Nephron (organoid): ENCODE measurements around the gene DMRTA1.
"Not testable (repeated sequence)": the region's sequence is repeated elsewhere in the genome, so short reads cannot be mapped to it uniquely, and the experiment has no call there.

Experiments used
- H3K27ac Mint-ChIP-seq, 3 experiments: 2 replicates each; pipeline ENCODE4 v1.8.0; 2020; ENCODE audit warnings: mixed read lengths in 3 of 3, mild to moderate bottlenecking in 2 of 3, moderate library complexity in 1 of 3
- H3K27me3 Mint-ChIP-seq: 2 replicates; pipeline ENCODE4 v1.8.0; 2021; ENCODE audit warnings: low read depth, mild to moderate bottlenecking, moderate library complexity, mixed read lengths
- H3K36me3 Mint-ChIP-seq: 2 replicates; pipeline ENCODE4 v1.8.0; 2020; ENCODE audit warnings: low read depth, mixed read lengths
- H3K4me1 Mint-ChIP-seq: 2 replicates; pipeline ENCODE4 v1.8.0; 2020; ENCODE audit warnings: mixed read lengths
- H3K4me3 Mint-ChIP-seq, 3 experiments: 2 replicates each; pipeline ENCODE4 v1.8.0; 2020; ENCODE audit warnings: mild to moderate bottlenecking in 3 of 3, mixed read lengths in 3 of 3, moderate library complexity in 2 of 3
- H3K9me3 Mint-ChIP-seq: 2 replicates; pipeline ENCODE4 v1.8.0; 2020; ENCODE audit warnings: mixed read lengths
- TF ChIP-seq, protein P1 (sequence below), 3 experiments: fragments of 200-600 bp; sonication (generic); IDR thresholded peaks; one replicate each; pipeline ENCODE4 v1.5.0; 2021; ENCODE audit warnings: antibody characterized with exemption in 3 of 3; ENCODE audit not compliant: unreplicated experiment in 3 of 3

The DMRTA1 gene

DNA sequence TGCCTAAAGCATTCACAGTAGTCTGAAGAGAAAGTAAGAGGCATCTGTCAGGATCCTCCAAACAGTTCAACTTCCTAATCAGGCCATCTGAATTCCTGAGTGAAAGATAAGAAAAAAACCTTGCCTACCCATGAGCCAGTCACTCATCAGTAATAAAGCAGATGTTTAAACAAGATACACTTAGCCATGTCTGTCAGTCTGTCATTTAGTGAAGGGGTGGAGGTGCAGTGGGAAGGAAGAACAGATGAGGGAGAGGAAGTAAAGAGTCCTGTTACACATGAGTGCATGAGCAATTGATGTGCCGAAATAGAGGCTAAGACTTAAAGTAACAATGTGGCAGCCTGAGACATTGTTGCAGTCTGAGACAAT is 29.9 kb upstream of the DMRTA1 start:
- Mint-ChIP-seq H3K4me3 (no peak overlapping the region), H3K27me3 (no peaks in the 10 kb centered on the region), H3K9me3 (no peaks in the 10 kb centered on the region), H3K36me3 (no peaks in the 10 kb centered on the region), H3K27ac (no peak overlapping the region), H3K4me1 (no peaks in the 10 kb centered on the region)
- TF ChIP-seq, protein P1, sequence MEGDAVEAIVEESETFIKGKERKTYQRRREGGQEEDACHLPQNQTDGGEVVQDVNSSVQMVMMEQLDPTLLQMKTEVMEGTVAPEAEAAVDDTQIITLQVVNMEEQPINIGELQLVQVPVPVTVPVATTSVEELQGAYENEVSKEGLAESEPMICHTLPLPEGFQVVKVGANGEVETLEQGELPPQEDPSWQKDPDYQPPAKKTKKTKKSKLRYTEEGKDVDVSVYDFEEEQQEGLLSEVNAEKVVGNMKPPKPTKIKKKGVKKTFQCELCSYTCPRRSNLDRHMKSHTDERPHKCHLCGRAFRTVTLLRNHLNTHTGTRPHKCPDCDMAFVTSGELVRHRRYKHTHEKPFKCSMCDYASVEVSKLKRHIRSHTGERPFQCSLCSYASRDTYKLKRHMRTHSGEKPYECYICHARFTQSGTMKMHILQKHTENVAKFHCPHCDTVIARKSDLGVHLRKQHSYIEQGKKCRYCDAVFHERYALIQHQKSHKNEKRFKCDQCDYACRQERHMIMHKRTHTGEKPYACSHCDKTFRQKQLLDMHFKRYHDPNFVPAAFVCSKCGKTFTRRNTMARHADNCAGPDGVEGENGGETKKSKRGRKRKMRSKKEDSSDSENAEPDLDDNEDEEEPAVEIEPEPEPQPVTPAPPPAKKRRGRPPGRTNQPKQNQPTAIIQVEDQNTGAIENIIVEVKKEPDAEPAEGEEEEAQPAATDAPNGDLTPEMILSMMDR (IDR thresholded peaks at IDR 0.05; ENCODE audit: unreplicated experiment in 3 of 3) = no peak

DNA sequence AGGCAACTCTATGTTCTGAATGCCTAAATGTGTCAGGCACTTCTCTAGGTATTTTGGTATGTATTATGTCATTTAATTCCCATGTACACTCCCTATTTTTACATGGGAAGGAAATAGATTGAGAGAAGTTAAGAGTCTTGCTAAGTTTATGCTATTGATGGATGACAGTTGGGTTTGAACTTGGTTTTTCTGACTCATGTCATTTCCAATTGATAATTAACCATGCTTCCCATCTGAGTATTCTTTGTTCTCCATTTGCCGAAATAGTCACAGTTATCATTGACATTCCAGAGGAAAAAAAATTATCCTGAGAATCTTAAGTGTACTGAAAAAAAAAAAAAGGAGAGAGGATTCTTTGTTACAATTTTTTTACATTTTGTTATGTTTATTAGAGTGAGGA is 23.1 kb upstream of the DMRTA1 start:
- H3K4me1 Mint-ChIP-seq = no peaks in the 10 kb centered on the region
- H3K9me3 Mint-ChIP-seq = no peaks in the 10 kb centered on the region
- H3K4me3 Mint-ChIP-seq = no peak overlapping the region
- TF ChIP-seq, protein P1 (IDR thresholded peaks at IDR 0.05; ENCODE audit: unreplicated experiment in 3 of 3) = no peak
- H3K27ac Mint-ChIP-seq = no peak overlapping the region
- no peaks in the 10 kb centered on the region for H3K36me3 Mint-ChIP-seq
- no peaks in the 10 kb centered on the region for H3K27me3 Mint-ChIP-seq

DNA sequence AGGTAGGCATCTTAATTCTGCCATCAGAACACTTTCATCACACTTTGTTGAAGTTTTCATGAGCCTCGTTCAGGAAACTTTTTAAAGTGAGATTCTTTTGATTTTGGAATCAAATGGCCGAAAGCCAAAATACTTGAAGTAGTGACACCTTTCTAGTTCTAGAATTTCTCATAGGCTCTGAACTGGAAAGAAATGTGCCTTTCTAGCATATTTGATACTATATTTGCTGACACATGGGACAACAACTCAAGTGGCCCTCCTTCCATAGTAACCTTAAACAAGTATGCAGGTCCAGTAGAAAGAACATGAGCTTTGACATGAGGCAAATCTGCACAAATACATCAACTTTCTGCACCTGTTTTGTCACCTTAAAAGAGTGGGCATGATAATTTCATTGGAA is 22.0 kb upstream of the DMRTA1 start:
- no peak overlapping the region for H3K27ac Mint-ChIP-seq
- no peaks in the 10 kb centered on the region for H3K4me1 Mint-ChIP-seq
- H3K27me3 Mint-ChIP-seq = peaks cover under 1% of the 10 kb centered on the region
- no peaks in the 10 kb centered on the region for H3K36me3 Mint-ChIP-seq
- no peak overlapping the region for H3K4me3 Mint-ChIP-seq
- H3K9me3 Mint-ChIP-seq = no peaks in the 10 kb centered on the region
- TF ChIP-seq, protein P1 (IDR thresholded peaks at IDR 0.05; ENCODE audit: unreplicated experiment in 3 of 3) = no peak

DNA sequence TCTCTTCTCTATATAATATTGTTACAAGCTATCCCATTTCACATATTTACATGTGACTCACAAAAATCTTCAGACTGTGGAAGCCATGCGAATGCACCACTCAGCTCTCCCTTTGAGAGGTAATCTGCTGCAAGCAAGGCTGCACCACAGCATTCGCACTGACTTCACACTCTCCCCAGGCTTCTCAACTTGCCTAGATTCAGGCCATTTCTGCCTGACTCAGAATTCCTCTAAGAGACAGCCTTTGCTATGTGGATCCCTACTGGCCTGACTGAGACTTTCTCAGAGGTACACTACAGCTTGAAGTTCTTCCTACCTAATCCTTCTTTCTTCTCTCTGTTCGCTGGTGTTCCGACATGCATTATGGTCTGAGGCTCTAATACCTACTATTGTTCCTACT is 21.1 kb upstream of the DMRTA1 start:
- H3K4me1 Mint-ChIP-seq = no peaks in the 10 kb centered on the region
- H3K4me3 Mint-ChIP-seq = no peak overlapping the region
- no peaks in the 10 kb centered on the region for H3K9me3 Mint-ChIP-seq
- TF ChIP-seq, protein P1 (IDR thresholded peaks at IDR 0.05; ENCODE audit: unreplicated experiment in 3 of 3) = no peak
- no peaks in the 10 kb centered on the region for H3K36me3 Mint-ChIP-seq
- no peak overlapping the region for H3K27ac Mint-ChIP-seq
- H3K27me3 Mint-ChIP-seq = peaks cover 3% of the 10 kb centered on the region

DNA sequence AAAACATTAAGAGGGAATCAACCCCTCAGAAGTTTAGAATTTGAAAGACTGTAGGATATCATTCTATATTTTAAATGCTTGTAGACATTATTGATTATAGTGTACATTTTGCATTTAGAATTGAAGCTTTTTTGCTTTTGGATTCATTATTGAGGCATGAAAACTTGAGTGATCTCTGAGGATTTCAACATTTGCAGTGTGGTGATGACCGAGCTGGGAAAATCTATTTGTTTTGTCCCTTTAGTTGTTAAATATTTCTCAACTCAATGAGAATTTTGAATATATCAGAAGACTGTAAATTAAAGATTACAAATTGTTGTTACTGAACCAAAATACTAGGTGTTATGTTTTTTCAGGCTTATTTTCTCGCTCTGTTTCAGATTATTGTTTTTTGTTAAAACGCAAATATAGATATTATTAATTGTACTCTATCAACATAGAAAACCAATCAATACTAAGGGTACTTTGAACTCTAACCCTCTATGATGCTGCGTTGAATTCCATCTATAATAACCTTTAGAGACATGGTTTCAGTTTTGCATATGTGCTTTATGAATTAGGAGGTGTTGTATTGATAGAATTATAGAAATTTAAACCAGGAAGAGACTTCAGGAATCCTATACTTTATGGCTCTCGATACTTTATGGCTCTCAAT is 19.3 kb upstream of the DMRTA1 start:
- Mint-ChIP-seq H3K4me1 (no peaks in the 10 kb centered on the region), H3K36me3 (no peaks in the 10 kb centered on the region)

DNA sequence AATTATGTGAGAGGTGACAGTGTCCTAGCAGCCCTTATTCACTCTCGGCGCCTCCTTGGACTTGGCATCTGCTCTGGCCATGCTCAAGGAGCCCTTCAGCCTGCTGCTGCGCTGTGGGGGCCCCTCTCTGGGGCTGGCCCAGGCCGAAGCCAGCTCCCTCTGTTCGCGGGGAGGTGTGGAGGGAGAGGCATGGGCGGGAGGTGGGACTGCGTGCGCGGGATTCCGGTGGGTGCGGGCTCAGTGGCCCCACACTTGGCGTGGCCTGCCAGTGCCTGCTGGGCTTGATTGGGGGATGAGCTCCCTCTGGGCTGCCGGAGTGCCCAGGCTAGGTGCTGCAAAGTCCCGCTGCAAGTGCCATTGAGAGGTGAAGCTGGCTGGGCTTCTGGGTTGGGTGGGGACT is 12.9 kb upstream of the DMRTA1 start:
- Mint-ChIP-seq H3K4me3 (no peak overlapping the region), H3K27me3 (peaks cover 3% of the 10 kb centered on the region), H3K27ac (no peak overlapping the region), H3K4me1 (no peaks in the 10 kb centered on the region), H3K9me3 (no peaks in the 10 kb centered on the region), H3K36me3 (no peaks in the 10 kb centered on the region)
- TF ChIP-seq, protein P1 (IDR thresholded peaks at IDR 0.05; ENCODE audit: unreplicated experiment in 3 of 3) = no peak

More for the DNA sequence above, 19.3 kb upstream of the DMRTA1 start:
- Mint-ChIP-seq H3K9me3 (no peaks in the 10 kb centered on the region), H3K27ac (no peak overlapping the region), H3K27me3 (peaks cover 3% of the 10 kb centered on the region), H3K4me3 (no peak overlapping the region)
- TF ChIP-seq, protein P1 (IDR thresholded peaks at IDR 0.05; ENCODE audit: unreplicated experiment in 3 of 3) = no peak

DNA sequence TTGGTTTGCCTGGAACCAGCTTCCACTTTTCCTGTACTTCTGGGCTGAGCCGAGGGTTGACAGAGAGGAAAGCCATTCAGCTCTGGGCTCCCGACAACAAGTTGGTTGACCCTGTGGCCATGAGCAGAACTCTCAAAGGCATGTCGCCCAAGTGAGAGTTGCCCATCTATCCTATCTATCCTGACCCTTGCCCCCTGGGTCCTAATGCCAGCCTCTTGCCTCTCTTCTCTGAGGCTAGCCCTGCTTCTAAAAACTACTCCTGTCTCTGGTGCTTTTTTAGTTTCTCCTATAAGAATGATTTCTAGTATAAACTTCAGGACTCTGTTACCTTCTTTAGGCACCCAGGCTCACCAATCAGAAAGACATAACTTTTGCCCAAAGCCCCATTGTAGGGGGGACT is 11.4 kb upstream of the DMRTA1 start:
- H3K36me3 Mint-ChIP-seq, H3K27ac Mint-ChIP-seq: not testable (repeated sequence)

DNA sequence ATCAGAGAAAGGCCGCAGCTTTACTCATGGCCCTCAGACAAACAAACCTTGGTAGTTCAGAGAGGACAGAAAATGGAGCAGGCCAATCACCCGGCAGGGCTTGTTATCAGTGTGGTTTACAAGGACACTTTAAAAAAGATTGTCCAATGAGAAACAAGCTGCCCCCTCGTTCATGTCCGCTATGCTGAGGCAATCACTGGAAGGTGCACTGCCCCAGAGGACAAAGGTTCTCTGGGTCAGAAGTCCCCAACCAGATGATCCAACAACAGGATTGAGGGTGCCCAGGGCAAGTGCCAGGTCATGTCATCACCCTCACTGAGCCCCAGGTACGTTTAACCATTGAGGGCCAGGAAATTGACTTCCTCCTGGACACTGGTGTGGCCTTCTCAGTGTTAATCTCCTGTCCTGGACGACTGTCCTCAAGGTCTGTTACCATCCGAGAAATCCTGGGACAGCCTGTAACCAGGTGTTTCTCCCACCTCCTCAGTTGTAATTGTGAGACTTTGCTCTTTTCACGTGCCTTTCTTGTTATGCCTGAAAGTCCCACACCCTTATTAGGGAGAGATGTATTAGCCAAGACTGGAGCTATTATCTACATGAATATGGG is 9.1 kb upstream of the DMRTA1 start:
- H3K9me3 Mint-ChIP-seq, H3K4me1 Mint-ChIP-seq, H3K27ac Mint-ChIP-seq, H3K36me3 Mint-ChIP-seq, H3K27me3 Mint-ChIP-seq, H3K4me3 Mint-ChIP-seq: not testable (repeated sequence)

More for the DNA sequence above, 11.4 kb upstream of the DMRTA1 start:
- not testable (repeated sequence) for H3K27me3 Mint-ChIP-seq, H3K9me3 Mint-ChIP-seq, H3K4me3 Mint-ChIP-seq, H3K4me1 Mint-ChIP-seq
